ENCODE measurements around the gene P2RY8.

The P2RY8 gene

DNA sequence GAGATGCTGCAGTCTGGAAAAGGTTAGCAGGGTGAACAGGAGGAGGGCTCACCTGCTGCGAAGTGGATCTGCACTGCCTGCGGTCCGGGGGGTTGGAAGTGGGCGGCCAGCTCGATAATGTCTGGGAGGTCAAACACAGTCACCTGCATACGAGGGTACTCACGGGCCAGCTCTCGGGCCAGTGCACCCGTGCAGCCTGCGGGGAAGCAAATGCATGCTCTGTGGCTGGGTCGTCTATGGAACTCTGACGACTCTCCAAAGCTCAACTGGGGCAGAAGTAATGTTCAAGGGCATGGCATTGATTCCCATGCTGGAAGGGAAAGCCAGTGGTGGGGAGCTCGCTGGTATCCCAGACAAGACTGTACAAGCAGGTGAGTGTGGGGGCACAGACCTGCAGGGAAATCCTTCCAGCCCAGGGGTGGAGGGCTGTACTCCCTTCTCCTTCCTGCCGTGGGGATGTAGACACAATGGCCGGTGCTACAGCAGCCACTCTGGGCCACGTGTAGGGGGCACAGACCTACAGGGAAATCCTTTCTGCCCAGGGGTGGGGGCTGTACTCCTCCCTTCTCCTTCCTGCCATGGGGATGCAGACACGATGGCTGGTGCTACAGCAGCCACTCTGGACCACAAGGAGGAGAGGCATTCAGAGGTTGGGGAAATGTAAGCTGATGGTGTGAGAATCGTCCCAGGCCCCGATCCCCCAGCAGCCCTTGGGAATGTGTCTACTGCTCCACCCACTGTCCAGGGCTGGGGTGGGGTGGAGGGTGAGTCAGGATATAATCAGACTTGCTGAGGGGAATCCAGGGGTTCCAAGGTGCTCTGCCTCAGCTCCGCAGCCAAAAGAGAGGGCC, 118.8 kb downstream of the P2RY8 start:
- no peak for DNase-seq (ENCODE audit: low spot score)

DNA sequence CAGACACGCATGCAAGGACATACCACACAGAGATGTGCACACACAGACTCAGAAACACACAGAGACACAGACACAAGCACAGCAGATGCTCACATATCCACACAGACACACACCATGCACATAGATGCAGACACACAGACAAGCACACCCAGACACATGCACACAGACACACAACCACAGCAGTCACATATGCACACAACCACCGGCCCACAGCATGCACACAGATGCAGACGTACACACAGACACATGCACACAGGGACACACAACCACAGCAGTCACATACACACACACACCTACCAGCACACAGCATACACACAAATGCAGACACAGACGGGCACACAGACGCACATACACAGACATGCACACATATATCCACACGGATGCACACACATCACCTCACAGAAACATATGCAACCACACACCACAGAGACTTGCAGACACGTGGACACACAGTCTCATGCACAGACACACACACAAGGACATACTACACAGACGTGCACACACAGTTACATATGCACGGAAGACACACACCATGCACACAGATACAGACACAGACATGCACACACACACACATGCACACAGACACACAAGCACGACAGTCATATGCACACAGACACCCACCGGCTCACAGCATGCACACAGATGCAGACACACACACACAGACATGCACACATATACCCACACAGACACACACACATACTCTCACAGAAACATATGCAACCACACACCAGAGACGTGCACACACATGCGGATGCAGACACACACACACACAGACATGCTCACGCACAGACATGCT, 119.8 kb downstream of the P2RY8 start:
- DNase-seq (ENCODE audit: low spot score) = no peak

DNA sequence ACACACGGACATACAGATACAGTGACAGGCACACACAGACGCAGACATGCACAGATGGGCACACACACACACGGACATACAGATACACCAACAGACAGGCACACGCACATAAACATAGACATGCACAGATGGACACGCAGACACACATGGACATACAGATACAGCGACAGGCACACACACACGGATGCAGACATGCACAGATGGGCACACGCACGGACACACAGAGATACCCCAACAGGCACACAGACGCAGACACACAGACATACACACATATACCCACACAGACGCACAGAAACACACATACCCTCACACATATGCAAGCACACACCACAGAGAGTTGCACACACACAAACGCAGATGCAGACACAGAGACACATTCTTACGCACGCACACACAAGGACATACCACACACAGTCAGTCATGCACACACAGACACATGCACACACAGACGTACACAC, 120.6 kb downstream of the P2RY8 start:
- DNase-seq (ENCODE audit: low spot score) = no peak
